OCI-LY7 (cell line): ENCODE data around the gene EPAS1. TPM values are rescaled to one million over a fixed set of nuclear protein-coding genes. Genes with fewer than 3 reads are reported as not detected.

ENCODE experiments used
- BruUV-seq: library from RNA; stranded (reverse); fragments of 400-500 nt; replicated peaks from 2 replicates; lab custom pipeline; 2021; lab: Mats Ljungman, UMichigan
- CTCF ChIA-PET: fragments of 300-600 bp; sonication (Branson Sonifier 250); formaldehyde crosslinking; loops from one replicate; lab custom pipeline; 2022; ENCODE audit warnings: antibody characterized with exemption; ENCODE audit not compliant: unreplicated experiment; lab: Charles Lee
- POLR2A ChIA-PET: fragments of 300-600 bp; sonication (Branson Sonifier 250); formaldehyde crosslinking; loops from one replicate; lab custom pipeline; 2022; ENCODE audit warnings: antibody characterized with exemption; lab: Charles Lee
- DNase-seq: peaks from one replicate; pipeline ENCODE4 v3.0.0-alpha.2; 2015; ENCODE audit warnings: low spot score
- H2AFZ ChIP-seq: fragments of 200-600 bp; sonication (generic), shearing (Covaris generic); 2 replicates; pipeline ENCODE4 v1.6.1; 2014; ENCODE audit warnings: mild to moderate bottlenecking, antibody characterized with exemption, low read length, moderate library complexity
- H3K27ac ChIP-seq: fragments of 200-600 bp; sonication (generic); 2 replicates; pipeline ENCODE4 v1.5.1; 2014; ENCODE audit warnings: mixed run types, low read depth, mild to moderate bottlenecking, moderate library complexity, low read length, inconsistent platforms; ENCODE audit not compliant: poor library complexity, severe bottlenecking
- H3K36me3 ChIP-seq: fragments of 200-600 bp; sonication (generic); 2 replicates; pipeline ENCODE4 v1.6.1; 2014; ENCODE audit warnings: mild to moderate bottlenecking, antibody characterized with exemption, low read length, moderate library complexity, mixed read lengths; ENCODE audit not compliant: insufficient read depth
- H3K4me1 ChIP-seq: fragments of 200-600 bp; sonication (generic); 2 replicates; pipeline ENCODE4 v1.5.1; 2014; ENCODE audit warnings: mild to moderate bottlenecking, low read length; ENCODE audit not compliant: insufficient read depth, poor library complexity, severe bottlenecking
- H3K4me2 ChIP-seq: fragments of 200-600 bp; sonication (generic); 2 replicates; pipeline ENCODE4 v1.6.1; 2014; ENCODE audit warnings: mild to moderate bottlenecking, low read length
- H3K4me3 ChIP-seq: fragments of 200-600 bp; sonication (generic); 2 replicates; pipeline ENCODE4 v1.5.1; 2014; ENCODE audit warnings: mild to moderate bottlenecking, low read depth, low read length; ENCODE audit not compliant: poor library complexity, severe bottlenecking
- H3K79me2 ChIP-seq: fragments of 200-600 bp; sonication (generic); 2 replicates; pipeline ENCODE4 v1.6.1; 2016; ENCODE audit warnings: low read depth, mild to moderate bottlenecking, low read length, moderate library complexity, mixed read lengths; ENCODE audit not compliant: insufficient read depth
- H3K9me2 ChIP-seq: fragments of 200-600 bp; sonication (generic); 2 replicates; pipeline ENCODE4 v1.6.1; 2016; ENCODE audit warnings: mild to moderate bottlenecking, low read length, mixed read lengths; ENCODE audit not compliant: insufficient read depth
- H3K9me3 ChIP-seq: fragments of 200-600 bp; sonication (generic); 2 replicates; pipeline ENCODE4 v1.6.1; 2014; ENCODE audit warnings: mild to moderate bottlenecking, mixed run types, low read length, mixed read lengths
- H4K20me1 ChIP-seq: fragments of 200-600 bp; sonication (generic); 2 replicates; pipeline ENCODE4 v1.6.1; 2014; ENCODE audit warnings: mild to moderate bottlenecking, antibody characterized with exemption, low read length, moderate library complexity, mixed read lengths; ENCODE audit not compliant: insufficient read depth
- CTCF ChIP-seq: fragments of 200-600 bp; sonication (generic); conservative IDR thresholded peaks from 2 replicates; pipeline ENCODE4 v1.5.1; 2014; ENCODE audit warnings: mild to moderate bottlenecking, antibody characterized with exemption, low read length, moderate library complexity, mixed read lengths
- EZH2phosphoT487 ChIP-seq: fragments of 200-600 bp; sonication (generic); IDR thresholded peaks from 2 replicates; pipeline ENCODE4 v1.6.1; 2018; ENCODE audit warnings: low read depth, borderline replicate concordance, mild to moderate bottlenecking, mixed run types, antibody characterized with exemption, low read length, moderate library complexity, mixed read lengths
- intact Hi-C: fragments of 100-400 bp; cut with micrococcal nuclease; formaldehyde crosslinking; loops from one replicate; pipeline ENCODE4 v1.10.0; 2022; ENCODE audit not compliant: unreplicated experiment
- total RNA-seq, 2 experiments: library from RNA; depleted of rRNA in 1 of 2; stranded (reverse); fragments of >200 nt in 1 of 2; shearing (Covaris generic) in 1 of 2; gene quantifications; 2 replicates each; pipeline ENCODE4 v1.2.3, GENCODE V29; 2014 to 2022

EPAS1 gene
- total RNA-seq, 2 experiments from 2014 or later, result 0.74 TPM; not detected in 1

GRCh38 chr2:46346719-46347118, 49.5 kb downstream of the EPAS1 start:
- intact Hi-C loops, result no loop called here
- Histone ChIP-seq H3K36me3 (no peaks in the 10 kb centered on the region), H3K4me3 (no peak overlapping the region), H3K9me3 (no peaks in the 10 kb centered on the region), H3K4me2 (no peak overlapping the region), H4K20me1 (no peaks in the 10 kb centered on the region), H2AFZ (no peak overlapping the region), H3K79me2 (no peaks in the 10 kb centered on the region), H3K27ac (no peak overlapping the region), H3K4me1 (no peaks in the 10 kb centered on the region), H3K9me2 (no peaks in the 10 kb centered on the region)
- BruUV-seq, result no TSS peak
- no peak for DNase-seq
- TF ChIP-seq EZH2phosphoT487 (no peak), CTCF (no peak)
- ChIA-PET CTCF (no interaction called here), POLR2A (interaction anchor here (2.1 kb wide), 1 partner anchor 9 kb away, joined by 6 read pairs; no protein-coding TSS in a partner anchor)

- intact Hi-C loops, result no loop called here
- BruUV-seq, result no TSS peak
Observed at GRCh38 chr2:46347648-46348280, 50.6 kb downstream of the EPAS1 start.

More at GRCh38 chr2:46347648-46348280, 50.6 kb downstream of the EPAS1 start:
- no peaks in the 10 kb centered on the region for H3K9me3 ChIP-seq
- ChIA-PET POLR2A (interaction anchor here (0.6 kb wide), 1 partner anchor 233 kb away, joined by 3 read pairs; no protein-coding TSS in a partner anchor), CTCF (no interaction called here)
- no peaks in the 10 kb centered on the region for H3K36me3 ChIP-seq
- no peaks in the 10 kb centered on the region for H4K20me1 ChIP-seq
- no peaks in the 10 kb centered on the region for H3K79me2 ChIP-seq
- H3K4me1 ChIP-seq, result no peaks in the 10 kb centered on the region
- H3K27ac ChIP-seq, result no peak overlapping the region
- no peak overlapping the region for H2AFZ ChIP-seq
- DNase-seq, result no peak
- no peak overlapping the region for H3K4me3 ChIP-seq
- TF ChIP-seq CTCF, result no peak
- no peak for TF ChIP-seq EZH2phosphoT487
- H3K4me2 ChIP-seq, result no peak overlapping the region
- H3K9me2 ChIP-seq, result no peaks in the 10 kb centered on the region
